ENCODE data around the gene KRT16.
"Not testable (repeated sequence)": the region's sequence is repeated elsewhere in the genome, so short reads cannot be mapped to it uniquely, and the experiment has no call there.

DNA sequence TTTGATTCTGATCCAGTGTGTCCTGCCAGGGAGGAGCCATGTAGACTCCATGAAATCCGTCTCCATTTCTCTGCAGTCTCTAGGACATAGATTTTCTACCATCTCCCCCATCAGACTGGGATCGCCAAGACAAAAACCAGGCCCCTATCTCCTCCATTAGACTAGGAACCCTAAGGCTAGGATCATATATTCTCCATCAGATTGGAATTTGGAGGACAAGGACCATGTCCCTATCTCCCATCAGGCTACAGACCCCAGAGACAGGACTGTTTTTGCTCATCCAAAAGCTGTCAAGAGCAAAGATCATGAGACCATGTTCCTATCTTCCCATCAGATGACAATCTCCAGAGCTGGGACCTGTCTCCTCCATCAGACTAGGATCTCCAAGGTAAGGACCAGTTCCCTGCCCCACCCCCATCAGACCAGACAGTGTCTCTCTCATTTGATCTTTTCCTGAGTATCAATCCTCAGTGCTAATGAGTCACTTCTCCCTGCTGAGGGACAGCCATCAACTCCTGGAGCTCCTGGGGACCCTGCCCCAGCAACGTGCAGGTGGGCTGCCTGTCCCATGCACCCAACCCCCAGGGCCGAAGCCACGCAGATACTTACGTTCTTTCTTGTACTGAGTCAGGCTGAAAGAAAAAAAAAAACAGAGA is 7.5 kb upstream of the KRT16 start:
- not testable (repeated sequence) for TF ChIP-seq POLR2A (IDR thresholded peaks at IDR 0.05)
- TF ChIP-seq, protein P1, sequence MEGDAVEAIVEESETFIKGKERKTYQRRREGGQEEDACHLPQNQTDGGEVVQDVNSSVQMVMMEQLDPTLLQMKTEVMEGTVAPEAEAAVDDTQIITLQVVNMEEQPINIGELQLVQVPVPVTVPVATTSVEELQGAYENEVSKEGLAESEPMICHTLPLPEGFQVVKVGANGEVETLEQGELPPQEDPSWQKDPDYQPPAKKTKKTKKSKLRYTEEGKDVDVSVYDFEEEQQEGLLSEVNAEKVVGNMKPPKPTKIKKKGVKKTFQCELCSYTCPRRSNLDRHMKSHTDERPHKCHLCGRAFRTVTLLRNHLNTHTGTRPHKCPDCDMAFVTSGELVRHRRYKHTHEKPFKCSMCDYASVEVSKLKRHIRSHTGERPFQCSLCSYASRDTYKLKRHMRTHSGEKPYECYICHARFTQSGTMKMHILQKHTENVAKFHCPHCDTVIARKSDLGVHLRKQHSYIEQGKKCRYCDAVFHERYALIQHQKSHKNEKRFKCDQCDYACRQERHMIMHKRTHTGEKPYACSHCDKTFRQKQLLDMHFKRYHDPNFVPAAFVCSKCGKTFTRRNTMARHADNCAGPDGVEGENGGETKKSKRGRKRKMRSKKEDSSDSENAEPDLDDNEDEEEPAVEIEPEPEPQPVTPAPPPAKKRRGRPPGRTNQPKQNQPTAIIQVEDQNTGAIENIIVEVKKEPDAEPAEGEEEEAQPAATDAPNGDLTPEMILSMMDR (IDR thresholded peaks at IDR 0.05) = not testable (repeated sequence)
